Central memory CD8-positive, alpha-beta T cell (primary cell): ENCODE measurements around the gene SRSF6.
A peak's percentile ranks its signal among the peaks of the same experiment; 100 is the strongest.
"Not testable (repeated sequence)": the region's sequence is repeated elsewhere in the genome, so short reads cannot be mapped to it uniquely, and the experiment has no call there.

Experiments used
- ATAC-seq: fragments of 150-1000 bp; cut with Tn5 transposase; replicated peaks from 2 replicates; pipeline ENCODE4 v1.10.0; 2022; ENCODE audit warnings: mild to moderate bottlenecking, moderate FRiP score, moderate number of reproducible peaks; ENCODE audit not compliant: poor library complexity, severe bottlenecking; ENCODE audit errors: extremely low read depth
- DNase-seq, 2 donors: peaks; one replicate each; pipeline ENCODE4 v3.0.0; 2021; ENCODE audit warnings: low spot score in 2 of 2
- H3K27ac Mint-ChIP-seq: one replicate; pipeline ENCODE4 v1.8.0; 2022; ENCODE audit warnings: low read depth, mild to moderate bottlenecking, moderate library complexity, mixed read lengths
- H3K27me3 Mint-ChIP-seq: one replicate; pipeline ENCODE4 v1.8.0; 2022; ENCODE audit warnings: mixed read lengths
- H3K36me3 Mint-ChIP-seq: one replicate; pipeline ENCODE4 v1.8.0; 2022; ENCODE audit warnings: mild to moderate bottlenecking, moderate library complexity, mixed read lengths; ENCODE audit not compliant: insufficient read depth
- H3K4me1 Mint-ChIP-seq: one replicate; pipeline ENCODE4 v1.8.0; 2022; ENCODE audit warnings: mixed read lengths
- H3K4me3 Mint-ChIP-seq: one replicate; pipeline ENCODE4 v1.8.0; 2022; ENCODE audit warnings: mild to moderate bottlenecking, moderate library complexity, mixed read lengths
- H3K9me3 Mint-ChIP-seq: one replicate; pipeline ENCODE4 v1.8.0; 2022; ENCODE audit warnings: mixed read lengths

The SRSF6 gene

DNA sequence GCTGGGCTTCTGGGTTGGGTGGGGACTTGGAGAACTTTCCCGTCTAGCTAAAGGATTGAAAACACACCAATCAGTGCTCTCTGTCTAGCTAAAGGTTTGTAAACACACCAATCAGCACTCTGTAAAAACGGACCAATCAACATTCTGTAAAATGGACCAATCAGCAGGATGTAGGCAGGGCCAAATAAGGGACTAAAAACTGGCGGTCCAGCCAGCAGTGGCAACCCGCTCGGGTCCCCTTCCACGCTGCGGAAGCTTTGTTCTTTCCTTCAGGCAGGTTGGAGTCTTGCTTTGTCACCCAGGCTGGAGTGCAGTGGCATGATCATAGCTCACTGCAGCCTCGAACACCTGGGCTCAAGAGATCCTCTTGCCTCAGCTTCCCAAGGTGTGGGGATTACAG is 1.4 kb upstream of the SRSF6 start:
- Mint-ChIP-seq H3K4me1 (peaks cover 34% of the 10 kb centered on the region), H3K27me3 (peaks cover 35% of the 10 kb centered on the region), H3K4me3 (peak overlapping the region; percentile 95), H3K36me3 (peaks cover 36% of the 10 kb centered on the region)
- ATAC-seq, H3K9me3 Mint-ChIP-seq, DNase-seq, H3K27ac Mint-ChIP-seq: not testable (repeated sequence)

DNA sequence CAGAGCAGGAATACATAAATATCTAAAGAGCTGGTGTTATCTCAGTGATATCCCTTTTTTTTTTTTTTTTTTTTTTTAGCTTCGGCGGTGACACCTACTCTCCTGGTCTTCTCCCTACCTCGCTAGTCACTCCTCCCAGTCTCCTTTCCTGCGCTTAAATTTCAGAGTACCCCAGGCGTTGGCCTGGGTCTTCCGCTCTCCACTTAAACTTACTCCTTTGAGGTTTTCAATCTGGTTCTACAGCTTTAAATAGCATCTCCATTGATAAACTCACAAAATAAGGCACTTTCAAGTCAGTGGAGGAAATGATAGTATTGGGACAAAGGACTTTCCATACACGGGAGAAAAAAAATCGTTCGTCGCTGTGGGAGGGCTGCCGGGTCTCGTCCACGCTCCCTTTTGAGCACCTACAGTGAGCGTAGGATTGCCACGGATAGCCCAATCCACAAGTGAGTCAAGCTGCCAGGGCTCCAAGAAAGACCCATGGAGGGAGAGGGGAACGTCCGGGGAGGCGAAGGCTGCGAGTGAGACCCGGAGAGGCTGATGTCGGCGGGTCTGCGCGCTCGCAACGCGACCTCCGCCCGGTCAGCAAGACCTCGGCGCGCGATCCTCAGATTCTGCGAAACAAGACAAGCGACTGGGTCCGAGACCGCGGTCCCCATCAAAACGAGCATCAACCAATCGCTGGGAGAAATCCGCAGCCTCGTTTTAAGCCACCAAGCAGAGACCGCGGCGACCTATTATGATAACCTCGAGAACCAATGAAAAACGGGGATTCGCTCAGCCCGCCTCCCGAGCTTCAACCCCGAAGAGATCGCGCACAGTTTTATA is 672 bp upstream of the SRSF6 start:
- peak overlapping the region; percentile 95 for H3K4me3 Mint-ChIP-seq
- peaks cover 30% of the 10 kb centered on the region for H3K27me3 Mint-ChIP-seq
- ATAC-seq (peak; percentile 82), DNase-seq (peak in 1 of 2 donors; percentile 77)
- H3K4me1 Mint-ChIP-seq: peaks cover 34% of the 10 kb centered on the region
- peak overlapping the region; percentile 94 for H3K27ac Mint-ChIP-seq
- peaks cover 44% of the 10 kb centered on the region for H3K36me3 Mint-ChIP-seq
- H3K9me3 Mint-ChIP-seq: no peaks in the 10 kb centered on the region

DNA sequence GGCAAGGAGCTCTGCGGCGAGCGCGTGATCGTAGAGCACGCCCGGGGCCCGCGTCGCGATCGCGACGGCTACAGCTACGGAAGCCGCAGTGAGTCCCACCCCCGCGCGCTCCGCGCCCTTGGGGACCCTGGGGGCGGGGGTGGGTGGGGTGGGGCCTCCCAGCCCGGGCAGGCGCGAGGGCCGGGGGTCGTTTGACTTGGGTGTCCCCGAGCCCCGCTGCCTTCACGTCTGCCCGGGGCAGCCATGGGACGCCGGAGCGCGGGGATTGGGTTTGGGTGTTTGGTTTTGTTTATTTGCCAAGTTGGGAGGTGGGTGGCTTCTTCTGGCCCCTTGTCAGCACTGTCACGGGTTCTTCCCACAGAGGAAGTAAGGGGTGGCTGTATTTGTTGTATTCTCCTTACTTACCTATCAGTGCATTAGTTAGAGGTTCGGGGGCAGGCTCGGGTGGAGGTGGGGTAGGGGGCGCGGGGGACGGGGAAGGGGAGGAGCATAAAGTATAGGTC is 777 bp downstream of the SRSF6 start:
- Mint-ChIP-seq H3K27ac (peak overlapping the region; percentile 94), H3K27me3 (peaks cover 22% of the 10 kb centered on the region), H3K4me3 (peak overlapping the region; percentile 95), H3K4me1 (peaks cover 38% of the 10 kb centered on the region), H3K36me3 (peaks cover 56% of the 10 kb centered on the region), H3K9me3 (no peaks in the 10 kb centered on the region)
- peak; percentile 5 for ATAC-seq
- no peak for DNase-seq

DNA sequence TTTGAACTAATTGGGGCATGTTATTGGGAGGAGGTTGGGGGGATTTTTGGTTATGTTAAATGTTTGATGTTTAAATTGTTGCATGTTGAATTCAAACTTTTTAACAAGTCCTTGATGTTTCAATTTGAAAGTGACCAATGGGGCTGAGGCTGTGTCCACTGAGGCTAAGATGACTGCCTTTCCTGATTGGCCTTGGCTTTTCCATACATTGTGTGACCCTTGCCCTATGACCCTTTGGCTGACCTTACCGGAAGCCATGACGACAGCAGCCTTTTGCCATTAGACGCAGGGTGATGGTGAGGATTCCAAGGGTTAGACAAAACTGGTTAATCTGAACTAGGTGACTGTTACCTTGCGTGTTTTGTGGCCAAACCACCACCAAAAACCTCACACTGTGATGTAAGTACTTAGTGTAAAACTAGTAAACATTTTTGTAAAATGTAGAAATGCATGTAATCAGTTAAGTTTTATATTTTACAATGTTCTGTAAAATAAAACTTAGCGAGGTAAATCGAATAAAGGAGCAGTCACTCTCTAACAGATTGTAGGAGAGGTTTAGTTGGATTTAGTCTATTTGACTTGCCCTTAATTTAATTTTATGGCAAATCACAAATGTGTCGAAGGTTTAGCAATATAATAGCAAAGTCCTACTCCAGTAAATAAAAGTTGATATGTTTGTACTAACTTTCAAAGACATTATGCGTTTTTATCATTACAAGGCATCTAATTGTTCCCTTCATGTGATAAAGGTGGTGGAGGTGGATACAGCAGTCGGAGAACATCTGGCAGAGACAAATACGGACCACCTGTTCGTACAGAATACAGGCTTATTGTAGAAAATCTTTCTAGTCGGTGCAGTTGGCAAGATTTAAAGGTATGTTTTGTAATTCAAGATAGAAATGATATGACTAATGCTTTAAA is 1.6 kb downstream of the SRSF6 start:
- peaks cover 64% of the 10 kb centered on the region for H3K36me3 Mint-ChIP-seq
- no peak for DNase-seq

DNA sequence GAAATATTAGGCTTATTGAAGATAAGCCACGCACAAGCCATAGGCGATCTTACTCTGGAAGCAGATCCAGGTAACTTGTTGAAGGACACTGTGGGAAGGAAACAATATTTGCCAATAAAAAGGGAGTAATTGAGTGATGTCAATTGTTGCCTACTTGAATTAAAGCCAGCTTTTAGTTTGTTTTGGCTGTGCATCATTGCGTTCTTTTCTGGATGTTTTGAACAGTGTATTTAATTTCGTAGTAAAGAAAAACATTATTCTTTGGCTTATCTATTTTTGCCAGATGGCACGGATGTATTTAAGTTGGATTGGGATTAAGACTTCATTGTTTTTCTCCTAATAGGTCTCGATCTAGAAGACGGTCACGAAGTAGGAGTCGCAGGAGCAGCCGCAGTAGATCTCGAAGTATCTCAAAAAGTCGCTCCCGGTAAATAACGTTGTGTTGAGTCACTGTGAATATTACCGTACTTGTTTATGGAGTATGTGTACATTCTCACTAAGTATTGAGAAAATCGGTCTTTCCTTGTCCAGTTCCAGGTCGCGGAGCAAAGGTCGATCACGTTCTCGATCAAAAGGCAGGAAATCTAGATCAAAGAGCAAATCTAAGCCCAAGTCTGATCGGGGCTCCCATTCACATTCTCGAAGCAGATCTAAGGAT is 2.6 kb downstream of the SRSF6 start:
- peaks cover 40% of the 10 kb centered on the region for H3K4me1 Mint-ChIP-seq

More for the DNA sequence above, 1.6 kb downstream of the SRSF6 start:
- peak overlapping the region; percentile 95 for H3K4me3 Mint-ChIP-seq
- peaks cover 14% of the 10 kb centered on the region for H3K27me3 Mint-ChIP-seq
- ATAC-seq: no peak
- peak overlapping the region; percentile 94 for H3K27ac Mint-ChIP-seq
- H3K9me3 Mint-ChIP-seq: no peaks in the 10 kb centered on the region
- H3K4me1 Mint-ChIP-seq: peaks cover 40% of the 10 kb centered on the region

DNA sequence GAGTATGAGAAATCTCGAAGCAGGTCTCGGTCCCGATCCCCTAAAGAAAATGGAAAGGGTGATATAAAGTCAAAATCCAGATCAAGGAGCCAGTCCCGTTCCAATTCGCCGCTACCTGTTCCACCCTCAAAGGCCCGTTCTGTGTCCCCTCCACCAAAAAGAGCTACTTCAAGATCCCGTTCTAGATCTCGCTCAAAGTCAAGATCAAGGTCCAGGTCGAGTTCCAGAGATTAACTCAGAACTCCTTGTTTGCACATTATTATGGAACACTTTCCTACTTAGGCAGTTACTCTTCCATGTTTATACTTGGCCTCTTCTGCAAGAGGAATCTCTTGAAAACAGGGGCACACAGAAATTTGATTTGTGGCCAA is 3.1 kb downstream of the SRSF6 start:
- no peak for ATAC-seq
- H3K27me3 Mint-ChIP-seq: no peaks in the 10 kb centered on the region
- no peak overlapping the region for H3K4me3 Mint-ChIP-seq
- no peaks in the 10 kb centered on the region for H3K9me3 Mint-ChIP-seq
- peak overlapping the region; percentile 35 for H3K27ac Mint-ChIP-seq
- DNase-seq: no peak
- peaks cover 77% of the 10 kb centered on the region for H3K36me3 Mint-ChIP-seq
- H3K4me1 Mint-ChIP-seq: peaks cover 40% of the 10 kb centered on the region

More for the DNA sequence above, 2.6 kb downstream of the SRSF6 start:
- DNase-seq (no peak), ATAC-seq (no peak)
- Mint-ChIP-seq H3K27ac (peak overlapping the region; percentile 35), H3K36me3 (peaks cover 73% of the 10 kb centered on the region), H3K9me3 (no peaks in the 10 kb centered on the region), H3K4me3 (peak overlapping the region; percentile 16), H3K27me3 (peaks cover 4% of the 10 kb centered on the region)

DNA sequence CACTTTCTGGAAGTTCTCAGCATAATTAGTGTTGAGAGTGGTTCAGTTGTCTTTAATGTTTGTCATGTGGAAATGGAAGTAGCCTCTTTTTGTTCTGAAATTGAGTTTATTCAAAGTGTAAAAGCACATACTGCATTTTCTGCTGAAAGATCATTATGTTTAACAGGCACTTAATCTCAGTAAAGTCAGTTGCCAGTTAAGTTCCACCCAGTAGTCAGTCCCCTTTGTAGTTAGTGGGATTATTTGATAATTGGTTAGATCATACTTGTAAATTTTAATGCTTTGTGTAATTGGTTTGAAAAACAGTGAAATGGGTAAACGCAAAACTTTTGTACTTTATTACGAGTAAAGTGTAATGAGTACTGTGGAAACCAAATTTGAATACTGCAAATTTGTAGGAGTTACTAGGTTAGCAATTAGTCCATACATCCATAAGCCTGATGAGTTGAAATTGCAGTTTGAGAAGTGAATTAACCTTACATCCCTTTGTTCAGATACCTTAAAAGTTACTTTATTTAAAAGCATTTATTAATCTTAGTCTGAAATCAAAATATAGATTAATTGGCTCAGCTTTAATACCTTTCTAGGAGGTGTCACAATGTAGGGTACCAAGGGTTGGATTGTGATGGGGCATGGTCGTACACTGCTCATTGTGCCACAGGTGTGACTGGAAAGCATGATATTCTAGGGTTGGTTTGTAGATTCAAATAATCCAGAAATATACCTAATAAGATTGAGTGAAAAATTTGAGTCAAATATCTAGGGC is 4.4 kb downstream of the SRSF6 start:
- H3K27ac Mint-ChIP-seq: no peak overlapping the region
- no peak for ATAC-seq
- H3K27me3 Mint-ChIP-seq: no peaks in the 10 kb centered on the region
- peaks cover 34% of the 10 kb centered on the region for H3K4me1 Mint-ChIP-seq
- H3K36me3 Mint-ChIP-seq: peaks cover 81% of the 10 kb centered on the region
- DNase-seq: no peak
- no peak overlapping the region for H3K4me3 Mint-ChIP-seq
- H3K9me3 Mint-ChIP-seq: no peaks in the 10 kb centered on the region

DNA sequence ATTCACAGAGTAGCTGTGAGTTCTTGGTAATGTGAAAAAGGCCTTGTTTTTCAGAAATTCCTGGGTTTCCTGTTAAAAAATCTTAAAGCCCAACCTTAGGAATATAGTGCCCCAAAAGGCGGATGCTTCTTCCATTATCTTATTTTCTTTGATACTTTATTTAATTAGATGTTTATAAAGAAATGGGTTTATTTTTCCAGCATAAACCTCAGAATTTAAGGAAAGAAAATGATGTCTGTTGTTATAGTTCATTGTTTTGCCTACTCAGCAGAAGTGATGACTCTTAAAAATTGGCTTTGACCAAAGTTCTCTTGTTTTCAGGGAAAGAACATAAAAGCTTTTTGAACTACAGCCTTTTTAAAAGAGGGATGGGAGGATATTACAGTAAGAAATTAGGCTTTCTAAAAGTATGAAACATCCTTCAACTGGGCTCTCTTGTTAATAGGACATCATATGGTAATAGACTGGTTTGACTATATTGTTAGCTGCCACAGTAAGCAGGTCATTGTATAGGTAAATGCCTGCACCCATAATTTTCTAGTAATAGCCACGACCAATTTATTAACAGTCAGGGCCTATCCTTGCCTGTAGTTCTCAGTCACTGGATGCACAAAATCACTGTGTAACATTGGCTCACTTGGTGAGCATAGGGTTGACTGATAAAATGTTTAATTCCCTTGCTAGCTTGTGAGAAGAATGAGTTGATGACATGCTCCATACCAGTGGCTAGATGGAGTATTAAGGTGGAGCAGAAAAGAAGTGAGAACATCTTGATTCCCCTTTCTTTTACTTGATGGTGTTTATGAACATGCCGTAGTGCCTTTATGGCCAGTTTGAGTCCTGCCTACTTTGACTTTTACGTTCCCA is 5.2 kb downstream of the SRSF6 start:
- DNase-seq (no peak), ATAC-seq (no peak)
- H3K36me3 Mint-ChIP-seq: peaks cover 76% of the 10 kb centered on the region
- H3K4me1 Mint-ChIP-seq: peaks cover 29% of the 10 kb centered on the region
- H3K27ac Mint-ChIP-seq: peak overlapping the region; percentile 47
- no peaks in the 10 kb centered on the region for H3K27me3 Mint-ChIP-seq
- no peaks in the 10 kb centered on the region for H3K9me3 Mint-ChIP-seq
- H3K4me3 Mint-ChIP-seq: no peak overlapping the region

DNA sequence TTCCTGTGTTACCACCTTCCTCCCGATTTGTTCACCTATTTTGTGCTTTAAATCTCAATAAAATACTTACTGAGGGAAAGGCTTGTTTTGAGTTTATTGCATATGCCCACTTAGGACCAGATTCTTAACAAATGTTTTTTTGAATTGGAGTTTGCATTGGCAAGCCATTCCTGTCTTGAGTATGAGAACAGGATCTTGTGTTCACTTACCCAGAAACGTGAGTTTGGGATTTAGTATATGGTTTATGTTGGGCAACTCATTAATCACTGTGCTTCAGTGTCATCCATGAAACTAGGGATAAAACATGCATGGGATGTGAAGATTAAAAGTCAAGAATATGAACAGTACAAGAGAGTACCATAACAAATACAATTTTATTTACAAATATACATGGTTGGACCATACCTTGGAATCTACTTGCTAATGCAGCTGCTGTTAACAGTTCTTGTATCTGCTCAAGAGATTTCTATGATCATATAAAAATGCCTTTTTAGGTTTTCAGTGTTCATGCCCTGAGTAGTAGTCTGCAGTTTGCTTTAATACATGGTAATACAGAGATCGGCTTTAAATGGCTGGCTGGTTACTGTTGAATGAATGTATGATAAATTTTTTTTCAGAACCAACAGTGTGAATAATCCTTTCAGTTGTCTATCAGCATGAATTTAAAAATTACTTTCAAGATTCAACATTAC is 6.0 kb downstream of the SRSF6 start:
- Mint-ChIP-seq H3K27me3 (no peaks in the 10 kb centered on the region), H3K27ac (peak overlapping the region; percentile 47), H3K4me1 (peaks cover 28% of the 10 kb centered on the region), H3K9me3 (no peaks in the 10 kb centered on the region), H3K4me3 (no peak overlapping the region), H3K36me3 (peaks cover 74% of the 10 kb centered on the region)
- DNase-seq: no peak
- ATAC-seq: no peak

DNA sequence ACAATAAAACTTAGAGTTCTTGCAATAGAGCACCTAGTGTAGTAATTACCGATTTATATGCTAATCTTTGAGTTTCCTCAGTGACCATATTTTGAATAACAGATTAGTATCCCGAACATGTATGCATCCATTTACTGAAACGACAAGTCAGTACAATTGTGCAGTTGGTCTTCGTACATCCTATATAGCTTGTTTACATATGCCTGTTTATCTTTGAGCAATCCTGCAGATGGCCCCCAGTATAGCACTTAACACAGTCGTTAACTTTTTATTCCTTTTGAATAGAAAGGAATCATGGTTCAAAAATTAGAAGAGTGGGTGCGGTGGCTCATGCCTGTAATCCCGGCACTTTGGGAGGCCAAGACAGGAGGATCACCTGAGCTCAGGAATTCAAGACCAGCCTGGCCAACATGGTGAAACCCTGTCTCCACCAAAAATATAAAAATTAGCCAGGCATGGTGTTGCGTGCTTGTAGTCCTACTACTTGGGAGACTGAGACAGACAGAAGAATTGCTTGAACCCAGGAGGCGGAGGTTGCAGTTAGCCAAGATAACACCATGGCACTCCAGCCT is 6.6 kb downstream of the SRSF6 start:
- no peak overlapping the region for H3K27ac Mint-ChIP-seq
- ATAC-seq (no peak), DNase-seq (no peak)
- H3K4me3 Mint-ChIP-seq: no peak overlapping the region
- H3K36me3 Mint-ChIP-seq: peaks cover 68% of the 10 kb centered on the region
- no peaks in the 10 kb centered on the region for H3K27me3 Mint-ChIP-seq
- no peaks in the 10 kb centered on the region for H3K9me3 Mint-ChIP-seq
- peaks cover 23% of the 10 kb centered on the region for H3K4me1 Mint-ChIP-seq
